NCI-H2196 treated with DMSO at 0.1 percent for 48 hours (cell line): ENCODE measurements around the gene REC114.
"Not testable (repeated sequence)": the region's sequence is repeated elsewhere in the genome, so short reads cannot be mapped to it uniquely, and the experiment has no call there.

Source experiments
- DNase-seq: peaks from one replicate; lab custom pipeline; 2025; ENCODE audit not compliant: unreplicated experiment; lab: John Stamatoyannopoulos, UW

REC114 gene

GRCh38 chr15:73454096-73454495 lies 11.1 kb downstream of the REC114 start:
- DNase-seq: no peak

DNA sequence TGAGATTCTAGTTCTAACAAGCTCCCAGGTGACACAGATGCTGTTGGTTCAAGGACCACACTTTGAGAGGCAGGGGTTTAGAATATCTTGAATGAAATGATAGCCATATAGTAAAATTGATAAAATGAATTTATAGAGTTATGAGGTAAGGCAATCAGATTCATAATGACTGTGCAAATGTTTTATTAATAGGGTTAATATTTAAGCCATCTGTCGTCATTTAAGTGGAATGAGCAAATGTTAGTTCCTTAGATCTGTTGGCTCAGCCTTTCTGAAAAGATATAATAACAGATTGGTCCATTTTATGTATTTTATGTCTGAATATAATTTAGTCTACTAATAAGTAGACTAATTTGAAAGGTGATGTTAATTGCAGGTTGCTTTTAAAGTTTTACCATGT lies 12.9 kb downstream of the REC114 start:
- no peak for DNase-seq

DNA sequence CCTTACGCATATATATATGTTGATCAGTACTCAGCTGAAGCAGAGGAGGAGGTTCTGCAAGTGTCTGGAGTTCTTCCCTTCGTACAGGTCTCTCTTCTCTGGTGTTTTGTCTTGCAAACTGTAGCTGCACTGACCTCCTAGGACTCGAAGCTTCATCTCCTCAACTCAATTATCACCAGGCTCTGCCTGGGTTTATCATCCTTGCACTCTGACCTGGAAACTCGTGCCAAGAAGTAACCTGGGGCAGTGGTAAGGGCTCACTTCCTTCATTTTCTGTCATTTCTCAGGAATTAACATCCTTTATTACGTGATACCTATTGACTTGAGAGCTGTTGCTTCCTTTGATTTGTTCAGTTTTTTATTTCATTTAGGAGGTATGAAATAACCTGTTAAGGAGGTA lies 14.4 kb downstream of the REC114 start:
- no peak for DNase-seq

GRCh38 chr15:73460662-73461061 lies 17.7 kb downstream of the REC114 start:
- no peak for DNase-seq

DNA sequence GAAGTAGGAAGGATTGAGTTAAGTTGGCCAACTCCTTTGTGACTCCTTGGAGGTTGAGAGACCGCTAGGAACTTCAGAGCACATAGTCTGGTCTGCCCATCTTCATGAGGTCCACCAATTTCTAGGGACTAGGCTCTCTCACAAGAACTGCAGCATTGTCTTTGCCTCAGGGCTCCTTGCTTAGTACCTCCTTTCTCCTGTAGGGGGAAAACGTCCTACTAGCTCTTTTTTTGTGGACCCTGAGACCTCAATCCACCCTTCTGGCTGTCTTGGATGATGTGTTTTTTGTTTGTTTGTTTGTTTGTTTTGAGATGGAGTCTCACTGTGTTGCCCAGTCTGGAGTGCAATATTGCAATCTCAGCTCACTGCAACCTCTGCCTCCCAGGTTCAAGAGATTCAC lies 21.6 kb downstream of the REC114 start:
- no peak for DNase-seq

- no peak for DNase-seq
Measured at GRCh38 chr15:73467758-73468157, 24.8 kb downstream of the REC114 start.

DNA sequence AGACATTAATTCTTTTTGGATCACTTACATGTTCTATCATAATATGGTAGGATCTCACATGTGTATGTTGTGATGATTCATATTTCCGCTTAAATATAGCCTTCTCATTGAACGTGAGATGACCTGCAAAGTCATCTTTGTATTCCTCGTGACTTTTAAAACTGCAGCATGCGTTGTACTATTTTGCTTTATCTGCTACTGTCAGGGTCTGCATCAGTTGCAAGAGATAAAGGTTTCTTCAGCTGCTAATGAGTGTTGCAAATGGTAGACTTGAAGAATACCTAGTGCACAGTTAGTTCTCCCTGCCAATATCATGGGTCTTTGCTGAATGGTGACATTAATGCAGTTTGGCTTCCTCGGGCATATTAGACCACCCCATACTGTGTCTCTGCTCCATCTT lies 31.8 kb downstream of the REC114 start:
- DNase-seq: no peak

- no peak for DNase-seq
Measured at GRCh38 chr15:73476704-73477216, 33.8 kb downstream of the REC114 start.

- no peak for DNase-seq
Measured at GRCh38 chr15:73480050-73480449, 37.1 kb downstream of the REC114 start.

DNA sequence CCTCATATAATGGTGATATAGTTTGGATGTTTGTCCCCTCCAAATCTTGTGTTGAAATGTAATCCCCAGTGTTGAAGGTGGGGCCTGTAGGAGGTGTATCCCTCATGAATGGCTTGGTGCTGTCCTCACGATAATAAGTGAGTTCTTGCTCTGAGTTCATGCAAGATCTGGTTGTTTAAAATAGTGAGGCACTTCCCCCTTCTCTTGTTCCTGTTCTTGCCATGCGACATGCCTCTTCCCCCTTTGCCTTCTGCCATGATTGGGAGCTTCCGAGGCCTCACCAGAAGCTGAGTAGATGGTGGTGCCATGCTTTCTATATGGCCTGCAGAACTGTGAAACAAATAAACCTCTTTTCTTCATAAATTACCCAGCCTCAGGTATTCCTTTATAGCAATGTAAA lies 39.2 kb downstream of the REC114 start:
- DNase-seq: no peak

- no peak for DNase-seq
Measured at GRCh38 chr15:73483053-73483452, 40.1 kb downstream of the REC114 start.

GRCh38 chr15:73485372-73485771 lies 42.4 kb downstream of the REC114 start:
- DNase-seq: no peak

- not testable (repeated sequence) for DNase-seq
Measured at GRCh38 chr15:73485885-73486284, 42.9 kb downstream of the REC114 start.

GRCh38 chr15:73488698-73489097 lies 45.7 kb downstream of the REC114 start:
- DNase-seq: no peak

GRCh38 chr15:73493922-73494321 lies 51.0 kb downstream of the REC114 start:
- DNase-seq: no peak

DNA sequence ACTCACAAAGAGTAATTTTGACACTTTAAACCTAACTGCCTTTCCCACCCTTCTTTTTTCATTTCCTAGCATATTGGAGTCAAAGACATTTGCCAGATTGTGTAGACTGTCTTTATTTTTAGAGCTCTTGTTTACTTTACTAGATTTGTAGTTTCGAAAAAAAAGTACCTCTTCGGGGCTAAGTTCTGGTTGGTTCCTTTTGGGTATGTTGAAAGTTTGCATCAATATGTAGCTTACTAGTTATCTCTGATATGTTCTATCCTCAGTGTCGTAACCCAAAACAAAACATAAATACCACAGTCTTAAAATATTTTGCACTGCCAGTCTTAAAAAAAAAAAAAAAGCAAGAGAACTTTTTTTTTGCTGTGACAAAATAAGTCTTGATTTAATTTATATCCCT lies 52.2 kb downstream of the REC114 start:
- DNase-seq: no peak

GRCh38 chr15:73500696-73501095 lies 57.7 kb downstream of the REC114 start:
- DNase-seq: no peak

- no peak for DNase-seq
Measured at GRCh38 chr15:73504885-73505284, 61.9 kb downstream of the REC114 start.

DNA sequence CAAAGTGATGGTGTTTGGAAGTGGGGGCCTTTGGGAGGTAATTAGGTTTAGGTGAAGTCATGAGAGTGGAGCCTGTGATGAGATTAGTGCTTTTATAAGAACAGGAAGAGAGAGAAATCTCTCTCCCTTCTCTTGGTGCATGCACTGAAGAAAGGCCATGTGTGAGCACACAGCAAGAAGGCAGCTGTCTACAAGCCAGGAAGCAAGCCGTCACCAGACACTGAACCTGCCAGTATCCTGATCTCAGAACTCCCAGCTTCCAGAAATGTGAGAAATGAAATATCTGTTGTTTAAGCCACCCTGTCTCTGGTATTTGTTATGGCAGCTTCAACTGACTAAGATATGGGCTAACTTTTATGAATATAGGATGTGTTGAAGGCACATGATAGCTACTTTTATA lies 72.6 kb downstream of the REC114 start:
- no peak for DNase-seq

DNA sequence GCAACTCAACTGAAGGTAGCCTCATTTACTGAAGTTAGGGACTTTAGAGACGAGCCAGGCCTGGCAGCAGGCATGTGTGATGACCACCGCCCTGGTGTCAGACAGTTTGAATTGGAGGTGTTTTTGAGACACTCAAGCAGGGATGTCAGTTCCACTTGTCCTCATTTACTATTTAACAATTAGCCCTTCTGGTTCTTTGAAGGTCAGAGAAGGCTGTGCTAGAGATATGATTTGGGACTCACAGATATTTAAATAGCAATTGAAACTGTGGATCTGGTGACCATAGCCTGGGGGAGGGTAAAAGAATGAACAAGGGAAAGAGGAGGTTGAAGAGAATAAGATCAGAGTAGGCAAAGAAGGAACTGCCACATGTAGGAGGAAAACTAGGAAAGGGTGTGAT lies 74.6 kb downstream of the REC114 start:
- DNase-seq: no peak

GRCh38 chr15:73518180-73518862 lies 75.4 kb downstream of the REC114 start:
- no peak for DNase-seq

GRCh38 chr15:73518876-73519733 lies 76.1 kb downstream of the REC114 start:
- no peak for DNase-seq
